Memory B cell (primary cell): ENCODE results near the gene ALOX5AP.

ENCODE experiments used
- ATAC-seq: fragments of 150-1000 bp; cut with Tn5 transposase; 2 replicates; pipeline ENCODE4 v1.10.0; 2021; ENCODE audit warnings: low read depth, mild to moderate bottlenecking, moderate library complexity
- DNase-seq, 2 donors: peaks; one replicate each; pipeline ENCODE4 v3.0.0; 2022; ENCODE audit warnings: low spot score in 2 of 2
- H3K27ac Mint-ChIP-seq: one replicate; pipeline ENCODE4 v1.8.0; 2022; ENCODE audit warnings: mild to moderate bottlenecking, moderate library complexity, mixed read lengths
- H3K27me3 Mint-ChIP-seq: one replicate; pipeline ENCODE4 v1.8.0; 2022; ENCODE audit warnings: mixed read lengths
- H3K36me3 Mint-ChIP-seq: one replicate; pipeline ENCODE4 v1.8.0; 2022; ENCODE audit warnings: mild to moderate bottlenecking, mixed read lengths
- H3K4me1 Mint-ChIP-seq: one replicate; pipeline ENCODE4 v1.8.0; 2022; ENCODE audit warnings: mixed read lengths
- H3K4me3 Mint-ChIP-seq: one replicate; pipeline ENCODE4 v1.8.0; 2022; ENCODE audit warnings: mild to moderate bottlenecking, moderate library complexity, mixed read lengths
- H3K9me3 Mint-ChIP-seq: one replicate; pipeline ENCODE4 v1.8.0; 2022; ENCODE audit warnings: mixed read lengths

ALOX5AP gene

DNA sequence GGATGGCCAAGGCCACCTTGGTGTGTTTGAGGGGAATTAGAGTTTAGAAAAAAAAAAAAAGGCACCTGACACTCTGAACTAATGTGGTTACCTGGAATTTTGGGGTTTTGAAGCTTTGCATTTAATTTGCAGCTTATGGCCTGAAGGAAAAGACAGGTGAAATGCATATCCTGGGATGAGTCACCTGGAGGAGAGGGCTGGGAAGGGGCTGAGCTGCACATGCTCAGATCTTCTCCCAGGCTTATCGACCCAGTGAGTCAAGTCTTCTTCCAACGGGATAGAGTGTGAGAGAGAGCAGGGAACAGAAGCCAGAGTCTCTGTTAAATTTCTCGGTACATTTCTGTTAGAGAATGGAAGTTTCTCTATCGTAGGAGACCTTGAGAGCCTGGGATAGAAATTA lies 29.7 kb upstream of the ALOX5AP start:
- ATAC-seq = no peak
- Mint-ChIP-seq H3K27ac (no peak overlapping the region), H3K27me3 (peaks cover 8% of the 10 kb centered on the region), H3K36me3 (no peaks in the 10 kb centered on the region), H3K4me3 (no peak overlapping the region), H3K4me1 (peaks cover 3% of the 10 kb centered on the region), H3K9me3 (no peaks in the 10 kb centered on the region)
- no peak for DNase-seq

GRCh38 chr13:30708541-30708940 lies 26.8 kb upstream of the ALOX5AP start:
- H3K4me3 Mint-ChIP-seq = no peak overlapping the region
- peaks cover 11% of the 10 kb centered on the region for H3K4me1 Mint-ChIP-seq
- H3K9me3 Mint-ChIP-seq = no peaks in the 10 kb centered on the region
- H3K27ac Mint-ChIP-seq = no peak overlapping the region
- no peak for ATAC-seq
- H3K36me3 Mint-ChIP-seq = no peaks in the 10 kb centered on the region
- peaks cover 5% of the 10 kb centered on the region for H3K27me3 Mint-ChIP-seq
- no peak for DNase-seq

- Mint-ChIP-seq H3K4me1 (peaks cover 8% of the 10 kb centered on the region), H3K9me3 (no peaks in the 10 kb centered on the region), H3K4me3 (no peak overlapping the region), H3K36me3 (no peaks in the 10 kb centered on the region), H3K27ac (no peak overlapping the region), H3K27me3 (no peaks in the 10 kb centered on the region)
- ATAC-seq (no peak), DNase-seq (no peak)
Observed at GRCh38 chr13:30710442-30710841, 24.9 kb upstream of the ALOX5AP start.

DNA sequence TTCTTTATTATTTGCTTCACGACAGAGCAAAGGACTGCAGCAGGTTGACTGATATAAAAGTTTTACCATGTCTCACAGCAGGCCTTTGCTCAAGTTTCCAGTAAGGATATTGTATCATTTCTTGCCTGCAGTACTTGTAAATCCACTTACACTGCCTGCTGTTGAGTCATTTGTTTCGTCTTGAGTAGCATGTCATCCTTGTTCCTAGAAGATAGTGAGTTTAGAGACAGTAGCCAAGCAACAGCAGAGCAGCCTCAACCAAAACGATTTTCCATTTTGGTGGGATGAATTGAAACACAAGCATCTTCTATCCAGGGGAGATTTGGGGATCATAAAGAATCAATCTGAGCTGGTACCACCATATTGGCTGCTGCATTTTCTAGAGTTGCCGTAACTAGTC lies 24.0 kb upstream of the ALOX5AP start:
- no peaks in the 10 kb centered on the region for H3K36me3 Mint-ChIP-seq
- peaks cover 8% of the 10 kb centered on the region for H3K4me1 Mint-ChIP-seq
- H3K27me3 Mint-ChIP-seq = no peaks in the 10 kb centered on the region
- H3K9me3 Mint-ChIP-seq = no peaks in the 10 kb centered on the region
- no peak overlapping the region for H3K27ac Mint-ChIP-seq
- no peak for DNase-seq
- no peak for ATAC-seq
- H3K4me3 Mint-ChIP-seq = no peak overlapping the region

DNA sequence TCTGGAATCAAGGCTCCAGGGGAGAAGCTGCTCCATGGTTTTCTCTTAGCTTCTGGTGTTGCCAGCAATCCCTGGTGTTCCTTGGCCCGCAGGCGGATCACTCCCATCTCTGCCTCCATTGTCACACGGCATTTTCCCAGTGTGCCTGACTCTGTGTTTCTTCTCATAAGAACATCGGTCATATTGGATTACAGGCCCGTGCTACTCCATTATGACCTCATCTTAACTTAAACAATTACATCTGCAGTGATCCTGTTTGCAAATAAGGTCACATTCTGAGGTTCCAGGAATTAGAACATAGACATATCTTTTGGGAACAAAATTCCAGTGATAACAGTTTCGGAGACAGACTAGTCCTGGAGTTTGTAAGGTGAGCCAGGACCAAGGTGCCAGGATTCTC lies 23.5 kb upstream of the ALOX5AP start:
- Mint-ChIP-seq H3K27me3 (no peaks in the 10 kb centered on the region), H3K27ac (no peak overlapping the region), H3K4me1 (peaks cover 8% of the 10 kb centered on the region), H3K9me3 (no peaks in the 10 kb centered on the region), H3K36me3 (no peaks in the 10 kb centered on the region), H3K4me3 (no peak overlapping the region)
- DNase-seq (no peak), ATAC-seq (no peak)

- ATAC-seq = peak; percentile 35
- no peak for DNase-seq
- H3K4me1 Mint-ChIP-seq = peaks cover 8% of the 10 kb centered on the region
- H3K4me3 Mint-ChIP-seq = no peak overlapping the region
- H3K36me3 Mint-ChIP-seq = no peaks in the 10 kb centered on the region
- no peaks in the 10 kb centered on the region for H3K9me3 Mint-ChIP-seq
- H3K27ac Mint-ChIP-seq = no peak overlapping the region
- no peaks in the 10 kb centered on the region for H3K27me3 Mint-ChIP-seq
Observed at GRCh38 chr13:30712536-30713532, 22.5 kb upstream of the ALOX5AP start.

- Mint-ChIP-seq H3K4me3 (no peak overlapping the region), H3K27me3 (no peaks in the 10 kb centered on the region), H3K9me3 (no peaks in the 10 kb centered on the region), H3K4me1 (peaks cover 20% of the 10 kb centered on the region), H3K27ac (no peak overlapping the region), H3K36me3 (no peaks in the 10 kb centered on the region)
- ATAC-seq = no peak
- DNase-seq = no peak
Observed at GRCh38 chr13:30714629-30715371, 20.5 kb upstream of the ALOX5AP start.

- no peak overlapping the region for H3K27ac Mint-ChIP-seq
Observed at GRCh38 chr13:30715372-30715756, 20.0 kb upstream of the ALOX5AP start.

DNA sequence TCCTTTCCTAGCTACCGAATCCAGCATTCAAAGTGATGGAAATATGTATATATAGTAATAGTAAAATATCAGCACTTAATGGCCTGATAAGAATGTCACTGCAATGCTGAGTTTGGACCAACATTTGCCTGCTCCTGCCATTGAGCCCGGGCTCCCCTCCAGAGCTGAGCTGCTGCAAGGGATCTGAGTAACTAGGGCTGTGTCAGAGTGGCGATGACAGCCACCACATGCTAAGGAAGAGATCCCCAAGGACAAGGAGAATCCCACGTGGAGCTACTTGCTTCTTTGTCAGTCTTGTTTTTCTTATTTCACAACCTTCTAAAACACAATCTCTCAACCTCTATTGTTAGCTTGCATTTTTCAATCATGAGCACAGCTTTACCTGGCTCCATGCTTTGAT lies 19.5 kb upstream of the ALOX5AP start:
- Mint-ChIP-seq H3K27me3 (no peaks in the 10 kb centered on the region), H3K4me1 (peaks cover 23% of the 10 kb centered on the region), H3K9me3 (no peaks in the 10 kb centered on the region), H3K36me3 (no peaks in the 10 kb centered on the region), H3K27ac (no peak overlapping the region), H3K4me3 (no peak overlapping the region)
- ATAC-seq = no peak
- DNase-seq = no peak

More at GRCh38 chr13:30715372-30715756, 20.0 kb upstream of the ALOX5AP start:
- Mint-ChIP-seq H3K9me3 (no peaks in the 10 kb centered on the region), H3K27me3 (no peaks in the 10 kb centered on the region), H3K4me3 (no peak overlapping the region), H3K4me1 (peaks cover 23% of the 10 kb centered on the region), H3K36me3 (no peaks in the 10 kb centered on the region)
- no peak for DNase-seq
- ATAC-seq = no peak

DNA sequence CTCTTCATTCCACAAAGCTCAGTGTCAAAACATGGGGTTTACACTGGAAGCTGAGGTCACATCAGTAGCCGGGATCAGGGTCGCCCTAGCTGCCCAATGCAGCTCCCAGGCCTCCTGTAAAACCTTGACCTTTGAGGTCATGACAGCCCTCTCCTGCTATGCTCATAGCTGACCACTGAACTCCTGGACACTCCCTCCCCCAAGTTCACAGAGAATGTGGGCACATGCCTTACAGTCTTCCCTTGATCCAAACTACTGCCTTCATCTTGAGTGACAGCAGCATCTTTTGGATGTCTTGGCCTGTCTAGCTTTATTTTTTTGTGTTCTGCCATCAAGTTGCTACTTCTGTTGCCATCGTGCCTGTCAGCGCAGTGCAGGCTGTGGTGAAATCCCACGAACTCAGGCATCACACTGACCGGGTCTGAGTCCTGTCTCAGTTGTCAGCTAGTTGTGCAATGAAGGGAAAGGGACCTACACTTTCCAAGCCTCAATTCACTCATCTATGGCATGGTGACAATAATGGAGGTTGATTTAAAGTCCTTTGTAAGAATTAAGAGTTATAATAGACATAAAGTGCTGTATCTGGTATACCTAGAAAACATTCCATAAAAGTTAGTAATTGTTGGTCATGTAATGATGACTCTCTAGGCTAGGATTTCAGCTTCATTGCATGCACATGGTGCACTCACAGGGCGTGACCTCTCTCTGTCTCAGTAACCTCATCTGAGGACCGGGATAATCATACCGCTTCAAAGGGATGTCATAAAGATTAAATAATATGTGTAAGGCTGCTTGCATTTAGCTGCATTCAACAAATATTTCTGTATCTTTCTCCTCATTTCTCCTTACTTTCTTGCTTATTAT lies 16.4 kb upstream of the ALOX5AP start:
- DNase-seq = no peak
- Mint-ChIP-seq H3K4me3 (no peak overlapping the region), H3K4me1 (peaks cover 28% of the 10 kb centered on the region), H3K9me3 (no peaks in the 10 kb centered on the region), H3K36me3 (no peaks in the 10 kb centered on the region), H3K27me3 (no peaks in the 10 kb centered on the region), H3K27ac (no peak overlapping the region)
- ATAC-seq = peak; percentile 36

GRCh38 chr13:30719525-30719914 lies 15.8 kb upstream of the ALOX5AP start:
- Mint-ChIP-seq H3K36me3 (no peaks in the 10 kb centered on the region), H3K4me3 (no peak overlapping the region), H3K27ac (no peak overlapping the region), H3K4me1 (peaks cover 28% of the 10 kb centered on the region), H3K27me3 (no peaks in the 10 kb centered on the region), H3K9me3 (no peaks in the 10 kb centered on the region)
- no peak for ATAC-seq
- no peak for DNase-seq

GRCh38 chr13:30720172-30720869 lies 15.0 kb upstream of the ALOX5AP start:
- Mint-ChIP-seq H3K36me3 (no peaks in the 10 kb centered on the region), H3K27ac (peak overlapping the region; percentile 41), H3K4me3 (peak overlapping the region; percentile 17), H3K27me3 (no peaks in the 10 kb centered on the region), H3K4me1 (peaks cover 28% of the 10 kb centered on the region), H3K9me3 (no peaks in the 10 kb centered on the region)
- ATAC-seq = peak; percentile 89
- DNase-seq = no peak

- no peak overlapping the region for H3K27ac Mint-ChIP-seq
- ATAC-seq (no peak), DNase-seq (no peak)
- H3K4me1 Mint-ChIP-seq = peaks cover 28% of the 10 kb centered on the region
- no peaks in the 10 kb centered on the region for H3K9me3 Mint-ChIP-seq
- no peaks in the 10 kb centered on the region for H3K36me3 Mint-ChIP-seq
- no peaks in the 10 kb centered on the region for H3K27me3 Mint-ChIP-seq
- H3K4me3 Mint-ChIP-seq = no peak overlapping the region
Observed at GRCh38 chr13:30721936-30722335, 13.4 kb upstream of the ALOX5AP start.
